GM23338 (cell line): ENCODE results near the gene MMD.

Experiments
- CREB1 ChIP-seq: fragments of 250-450 bp; sonication (Bioruptor Pico); IDR thresholded peaks from 2 replicates; pipeline ENCODE4 v1.5.0; 2020; ENCODE audit warnings: low read depth, mild to moderate bottlenecking, moderate library complexity
- EZH2 ChIP-seq: fragments of 200-600 bp; sonication (generic); IDR thresholded peaks from one replicate; pipeline ENCODE4 v1.8.0; 2017; ENCODE audit warnings: antibody characterized with exemption, mild to moderate bottlenecking, low read depth; ENCODE audit not compliant: unreplicated experiment
- EZH2phosphoT487 ChIP-seq: fragments of 200-600 bp; sonication (generic); IDR thresholded peaks from one replicate; pipeline ENCODE4 v1.8.1; 2018; ENCODE audit warnings: antibody characterized with exemption; ENCODE audit not compliant: unreplicated experiment
- JUNB ChIP-seq: IDR thresholded peaks from one replicate; pipeline ENCODE4 v1.6.1; 2016; ENCODE audit warnings: antibody characterized with exemption; ENCODE audit not compliant: unreplicated experiment
- NANOG ChIP-seq: IDR thresholded peaks from 2 replicates; pipeline ENCODE4 v1.6.1; 2016; ENCODE audit warnings: antibody characterized with exemption, borderline replicate concordance
- POLR2AphosphoS5 ChIP-seq: IDR thresholded peaks from 2 replicates; pipeline ENCODE4 v1.6.1; 2016; ENCODE audit warnings: antibody characterized with exemption, low read depth
- ZNF331 ChIP-seq: fragments of 250-450 bp; sonication (Bioruptor Pico); IDR thresholded peaks from 2 replicates; pipeline ENCODE4 v1.5.0; 2020; ENCODE audit warnings: low read depth, mild to moderate bottlenecking, moderate library complexity
- TF ChIP-seq, protein P1 (sequence below), 2 experiments: fragments of 200-600 bp in 1 of 2; sonication (generic) in 1 of 2; conservative IDR thresholded peaks; 2 replicates each; pipeline versions ENCODE4 v1.5.1 to v1.6.1; 2016 to 2017; ENCODE audit warnings: antibody characterized with exemption in 2 of 2, low read depth in 2 of 2, mild to moderate bottlenecking in 2 of 2, moderate library complexity in 1 of 2
- TF ChIP-seq, protein P2 (sequence below): IDR thresholded peaks from one replicate; pipeline ENCODE4 v1.6.1; 2018; ENCODE audit warnings: antibody characterized with exemption; ENCODE audit not compliant: unreplicated experiment
- TF ChIP-seq, protein P3 (sequence below): fragments of 250-450 bp; sonication (Bioruptor Pico); IDR thresholded peaks from 2 replicates; pipeline ENCODE4 v1.5.0; 2020; ENCODE audit warnings: mild to moderate bottlenecking, moderate library complexity
- TF ChIP-seq, protein P4 (sequence below): IDR thresholded peaks from 2 replicates; pipeline ENCODE4 v1.6.1; 2016; ENCODE audit warnings: antibody characterized with exemption

DNA sequence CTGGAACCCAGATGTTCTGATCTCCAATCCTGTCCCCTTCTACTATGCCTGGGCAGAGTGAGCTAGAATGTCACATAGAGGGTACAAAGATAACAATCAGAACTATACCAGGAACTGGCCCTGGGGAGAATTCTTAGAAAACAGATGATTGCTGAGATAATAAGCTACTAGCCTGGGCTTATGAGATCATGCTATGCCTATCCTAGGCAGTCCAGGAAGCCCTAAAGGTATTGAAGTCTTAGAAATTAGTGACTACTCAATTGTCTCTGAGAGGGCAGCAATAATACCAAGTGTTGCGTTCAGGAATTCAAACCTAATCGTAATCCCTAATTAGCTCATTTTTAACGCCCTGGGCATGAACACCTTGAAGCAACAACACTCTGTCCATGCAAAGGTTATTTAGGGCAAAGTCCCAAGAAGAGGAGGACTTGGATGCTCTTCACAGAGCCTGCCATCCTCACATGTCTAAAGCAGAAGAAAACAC, 77.1 kb downstream of the MMD start:
- no peak for TF ChIP-seq EZH2
- TF ChIP-seq, protein P1, sequence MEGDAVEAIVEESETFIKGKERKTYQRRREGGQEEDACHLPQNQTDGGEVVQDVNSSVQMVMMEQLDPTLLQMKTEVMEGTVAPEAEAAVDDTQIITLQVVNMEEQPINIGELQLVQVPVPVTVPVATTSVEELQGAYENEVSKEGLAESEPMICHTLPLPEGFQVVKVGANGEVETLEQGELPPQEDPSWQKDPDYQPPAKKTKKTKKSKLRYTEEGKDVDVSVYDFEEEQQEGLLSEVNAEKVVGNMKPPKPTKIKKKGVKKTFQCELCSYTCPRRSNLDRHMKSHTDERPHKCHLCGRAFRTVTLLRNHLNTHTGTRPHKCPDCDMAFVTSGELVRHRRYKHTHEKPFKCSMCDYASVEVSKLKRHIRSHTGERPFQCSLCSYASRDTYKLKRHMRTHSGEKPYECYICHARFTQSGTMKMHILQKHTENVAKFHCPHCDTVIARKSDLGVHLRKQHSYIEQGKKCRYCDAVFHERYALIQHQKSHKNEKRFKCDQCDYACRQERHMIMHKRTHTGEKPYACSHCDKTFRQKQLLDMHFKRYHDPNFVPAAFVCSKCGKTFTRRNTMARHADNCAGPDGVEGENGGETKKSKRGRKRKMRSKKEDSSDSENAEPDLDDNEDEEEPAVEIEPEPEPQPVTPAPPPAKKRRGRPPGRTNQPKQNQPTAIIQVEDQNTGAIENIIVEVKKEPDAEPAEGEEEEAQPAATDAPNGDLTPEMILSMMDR (conservative IDR thresholded peaks at IDR 0.05; ENCODE audit: low read depth in 2 of 2): no peak
- no peak for TF ChIP-seq ZNF331 (CRISPR knock-in tag)
- TF ChIP-seq, protein P2, sequence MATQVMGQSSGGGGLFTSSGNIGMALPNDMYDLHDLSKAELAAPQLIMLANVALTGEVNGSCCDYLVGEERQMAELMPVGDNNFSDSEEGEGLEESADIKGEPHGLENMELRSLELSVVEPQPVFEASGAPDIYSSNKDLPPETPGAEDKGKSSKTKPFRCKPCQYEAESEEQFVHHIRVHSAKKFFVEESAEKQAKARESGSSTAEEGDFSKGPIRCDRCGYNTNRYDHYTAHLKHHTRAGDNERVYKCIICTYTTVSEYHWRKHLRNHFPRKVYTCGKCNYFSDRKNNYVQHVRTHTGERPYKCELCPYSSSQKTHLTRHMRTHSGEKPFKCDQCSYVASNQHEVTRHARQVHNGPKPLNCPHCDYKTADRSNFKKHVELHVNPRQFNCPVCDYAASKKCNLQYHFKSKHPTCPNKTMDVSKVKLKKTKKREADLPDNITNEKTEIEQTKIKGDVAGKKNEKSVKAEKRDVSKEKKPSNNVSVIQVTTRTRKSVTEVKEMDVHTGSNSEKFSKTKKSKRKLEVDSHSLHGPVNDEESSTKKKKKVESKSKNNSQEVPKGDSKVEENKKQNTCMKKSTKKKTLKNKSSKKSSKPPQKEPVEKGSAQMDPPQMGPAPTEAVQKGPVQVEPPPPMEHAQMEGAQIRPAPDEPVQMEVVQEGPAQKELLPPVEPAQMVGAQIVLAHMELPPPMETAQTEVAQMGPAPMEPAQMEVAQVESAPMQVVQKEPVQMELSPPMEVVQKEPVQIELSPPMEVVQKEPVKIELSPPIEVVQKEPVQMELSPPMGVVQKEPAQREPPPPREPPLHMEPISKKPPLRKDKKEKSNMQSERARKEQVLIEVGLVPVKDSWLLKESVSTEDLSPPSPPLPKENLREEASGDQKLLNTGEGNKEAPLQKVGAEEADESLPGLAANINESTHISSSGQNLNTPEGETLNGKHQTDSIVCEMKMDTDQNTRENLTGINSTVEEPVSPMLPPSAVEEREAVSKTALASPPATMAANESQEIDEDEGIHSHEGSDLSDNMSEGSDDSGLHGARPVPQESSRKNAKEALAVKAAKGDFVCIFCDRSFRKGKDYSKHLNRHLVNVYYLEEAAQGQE: no peak
- TF ChIP-seq POLR2AphosphoS5: no peak
- TF ChIP-seq EZH2phosphoT487: no peak
- TF ChIP-seq, protein P3, sequence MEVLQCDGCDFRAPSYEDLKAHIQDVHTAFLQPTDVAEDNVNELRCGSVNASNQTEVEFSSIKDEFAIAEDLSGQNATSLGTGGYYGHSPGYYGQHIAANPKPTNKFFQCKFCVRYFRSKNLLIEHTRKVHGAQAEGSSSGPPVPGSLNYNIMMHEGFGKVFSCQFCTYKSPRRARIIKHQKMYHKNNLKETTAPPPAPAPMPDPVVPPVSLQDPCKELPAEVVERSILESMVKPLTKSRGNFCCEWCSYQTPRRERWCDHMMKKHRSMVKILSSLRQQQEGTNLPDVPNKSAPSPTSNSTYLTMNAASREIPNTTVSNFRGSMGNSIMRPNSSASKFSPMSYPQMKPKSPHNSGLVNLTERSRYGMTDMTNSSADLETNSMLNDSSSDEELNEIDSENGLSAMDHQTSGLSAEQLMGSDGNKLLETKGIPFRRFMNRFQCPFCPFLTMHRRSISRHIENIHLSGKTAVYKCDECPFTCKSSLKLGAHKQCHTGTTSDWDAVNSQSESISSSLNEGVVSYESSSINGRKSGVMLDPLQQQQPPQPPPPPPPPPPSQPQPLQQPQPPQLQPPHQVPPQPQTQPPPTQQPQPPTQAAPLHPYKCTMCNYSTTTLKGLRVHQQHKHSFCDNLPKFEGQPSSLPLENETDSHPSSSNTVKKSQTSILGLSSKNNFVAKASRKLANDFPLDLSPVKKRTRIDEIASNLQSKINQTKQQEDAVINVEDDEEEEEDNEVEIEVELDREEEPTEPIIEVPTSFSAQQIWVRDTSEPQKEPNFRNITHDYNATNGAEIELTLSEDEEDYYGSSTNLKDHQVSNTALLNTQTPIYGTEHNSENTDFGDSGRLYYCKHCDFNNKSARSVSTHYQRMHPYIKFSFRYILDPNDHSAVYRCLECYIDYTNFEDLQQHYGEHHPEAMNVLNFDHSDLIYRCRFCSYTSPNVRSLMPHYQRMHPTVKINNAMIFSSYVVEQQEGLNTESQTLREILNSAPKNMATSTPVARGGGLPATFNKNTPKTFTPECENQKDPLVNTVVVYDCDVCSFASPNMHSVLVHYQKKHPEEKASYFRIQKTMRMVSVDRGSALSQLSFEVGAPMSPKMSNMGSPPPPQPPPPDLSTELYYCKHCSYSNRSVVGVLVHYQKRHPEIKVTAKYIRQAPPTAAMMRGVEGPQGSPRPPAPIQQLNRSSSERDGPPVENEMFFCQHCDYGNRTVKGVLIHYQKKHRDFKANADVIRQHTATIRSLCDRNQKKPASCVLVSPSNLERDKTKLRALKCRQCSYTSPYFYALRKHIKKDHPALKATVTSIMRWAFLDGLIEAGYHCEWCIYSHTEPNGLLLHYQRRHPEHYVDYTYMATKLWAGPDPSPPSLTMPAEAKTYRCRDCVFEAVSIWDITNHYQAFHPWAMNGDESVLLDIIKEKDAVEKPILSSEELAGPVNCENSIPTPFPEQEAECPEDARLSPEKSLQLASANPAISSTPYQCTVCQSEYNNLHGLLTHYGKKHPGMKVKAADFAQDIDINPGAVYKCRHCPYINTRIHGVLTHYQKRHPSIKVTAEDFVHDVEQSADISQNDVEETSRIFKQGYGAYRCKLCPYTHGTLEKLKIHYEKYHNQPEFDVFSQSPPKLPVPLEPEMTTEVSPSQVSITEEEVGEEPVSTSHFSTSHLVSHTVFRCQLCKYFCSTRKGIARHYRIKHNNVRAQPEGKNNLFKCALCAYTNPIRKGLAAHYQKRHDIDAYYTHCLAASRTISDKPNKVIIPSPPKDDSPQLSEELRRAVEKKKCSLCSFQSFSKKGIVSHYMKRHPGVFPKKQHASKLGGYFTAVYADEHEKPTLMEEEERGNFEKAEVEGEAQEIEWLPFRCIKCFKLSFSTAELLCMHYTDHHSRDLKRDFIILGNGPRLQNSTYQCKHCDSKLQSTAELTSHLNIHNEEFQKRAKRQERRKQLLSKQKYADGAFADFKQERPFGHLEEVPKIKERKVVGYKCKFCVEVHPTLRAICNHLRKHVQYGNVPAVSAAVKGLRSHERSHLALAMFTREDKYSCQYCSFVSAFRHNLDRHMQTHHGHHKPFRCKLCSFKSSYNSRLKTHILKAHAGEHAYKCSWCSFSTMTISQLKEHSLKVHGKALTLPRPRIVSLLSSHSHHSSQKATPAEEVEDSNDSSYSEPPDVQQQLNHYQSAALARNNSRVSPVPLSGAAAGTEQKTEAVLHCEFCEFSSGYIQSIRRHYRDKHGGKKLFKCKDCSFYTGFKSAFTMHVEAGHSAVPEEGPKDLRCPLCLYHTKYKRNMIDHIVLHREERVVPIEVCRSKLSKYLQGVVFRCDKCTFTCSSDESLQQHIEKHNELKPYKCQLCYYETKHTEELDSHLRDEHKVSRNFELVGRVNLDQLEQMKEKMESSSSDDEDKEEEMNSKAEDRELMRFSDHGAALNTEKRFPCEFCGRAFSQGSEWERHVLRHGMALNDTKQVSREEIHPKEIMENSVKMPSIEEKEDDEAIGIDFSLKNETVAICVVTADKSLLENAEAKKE: no peak
- no peak for TF ChIP-seq NANOG
- TF ChIP-seq CREB1: no peak
- TF ChIP-seq, protein P4, sequence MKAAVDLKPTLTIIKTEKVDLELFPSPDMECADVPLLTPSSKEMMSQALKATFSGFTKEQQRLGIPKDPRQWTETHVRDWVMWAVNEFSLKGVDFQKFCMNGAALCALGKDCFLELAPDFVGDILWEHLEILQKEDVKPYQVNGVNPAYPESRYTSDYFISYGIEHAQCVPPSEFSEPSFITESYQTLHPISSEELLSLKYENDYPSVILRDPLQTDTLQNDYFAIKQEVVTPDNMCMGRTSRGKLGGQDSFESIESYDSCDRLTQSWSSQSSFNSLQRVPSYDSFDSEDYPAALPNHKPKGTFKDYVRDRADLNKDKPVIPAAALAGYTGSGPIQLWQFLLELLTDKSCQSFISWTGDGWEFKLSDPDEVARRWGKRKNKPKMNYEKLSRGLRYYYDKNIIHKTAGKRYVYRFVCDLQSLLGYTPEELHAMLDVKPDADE: no peak
- no peak for TF ChIP-seq JUNB
